Measurements from ENCODE around the gene TPSD1. TPM values are rescaled to one million over a fixed set of nuclear protein-coding genes. Genes with fewer than 3 reads are reported as not detected.

The TPSD1 gene
- total and polyA plus RNA-seq, 9 of the 15 experiments (the other 6 are each of a cell fraction or from before 2014, with no cell fraction given), result not detected

- TF ChIP-seq NCOR1 (IDR thresholded peaks at IDR 0.05), result no peak
- no peak for TF ChIP-seq ARHGAP35 (IDR thresholded peaks at IDR 0.05; ENCODE audit: partially characterized antibody)
- TF ChIP-seq ZNF217 (CRISPR knock-in tag; IDR thresholded peaks at IDR 0.05), result no peak
- TF ChIP-seq ZNF583 (CRISPR knock-in tag; IDR thresholded peaks at IDR 0.05), result peak; percentile 99
- TF ChIP-seq HMG20B (CRISPR knock-in tag; IDR thresholded peaks at IDR 0.05), result 0 out of 2 replicates have a peak, but pooled peaks have one; percentile 23
- no peak for TF ChIP-seq ZNF785 (CRISPR knock-in tag; IDR thresholded peaks at IDR 0.05)
- TF ChIP-seq ZNF699 (CRISPR knock-in tag; IDR thresholded peaks at IDR 0.05; ENCODE audit: insufficient replicate concordance), result peak; percentile 96
- peak; percentile 98 for TF ChIP-seq TSHZ1 (CRISPR knock-in tag; IDR thresholded peaks at IDR 0.05)
- no peak for TF ChIP-seq RFX5 (IDR thresholded peaks at IDR 0.05; ENCODE audit: low read depth, low read length)
- peak; percentile 100 for TF ChIP-seq ZNF175 (CRISPR knock-in tag; IDR thresholded peaks at IDR 0.05; ENCODE audit: low read depth)
- no peak for TF ChIP-seq COPS2 (conservative IDR thresholded peaks at IDR 0.05)
- TF ChIP-seq RUNX1 (IDR thresholded peaks at IDR 0.05; ENCODE audit: low read depth), result no peak
- no peak for TF ChIP-seq SRSF3 (IDR thresholded peaks at IDR 0.05; ENCODE audit: insufficient read depth, low read length)
- no peak for TF ChIP-seq RBM14 (IDR thresholded peaks at IDR 0.05; ENCODE audit: borderline replicate concordance, insufficient read depth, low read depth, low read length)
- TF ChIP-seq ZNF133 (CRISPR knock-in tag; IDR thresholded peaks at IDR 0.05), result peak; percentile 96
- TF ChIP-seq ZNF592 (IDR thresholded peaks at IDR 0.05), result peak; percentile 100
- TF ChIP-seq NFE2 (IDR thresholded peaks at IDR 0.05; ENCODE audit: low read depth), result no peak
- TF ChIP-seq HNRNPK (IDR thresholded peaks at IDR 0.05; ENCODE audit: low read depth, low read length, poor library complexity, severe bottlenecking), result no peak
- TF ChIP-seq, protein P1, sequence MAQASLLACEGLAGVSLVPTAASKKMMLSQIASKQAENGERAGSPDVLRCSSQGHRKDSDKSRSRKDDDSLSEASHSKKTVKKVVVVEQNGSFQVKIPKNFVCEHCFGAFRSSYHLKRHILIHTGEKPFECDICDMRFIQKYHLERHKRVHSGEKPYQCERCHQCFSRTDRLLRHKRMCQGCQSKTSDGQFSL (CRISPR knock-in tag; IDR thresholded peaks at IDR 0.05), result 0 out of 2 replicates have a peak, but pooled peaks have one; percentile 28
- TF ChIP-seq, protein P1 (tag; IDR thresholded peaks at IDR 0.05), result peak in 1 of 2 experiments; percentile 99; a peak in 2 of 4 replicates
- no peak for TF ChIP-seq NBN (IDR thresholded peaks at IDR 0.05; ENCODE audit: low read depth)
These were observed 38.2 kb downstream of the TPSD1 start (continued) for GRCh38 chr16:1293921-1294656.
